Kidney (tissue), 14 donors: ENCODE measurements around the gene PAIP2B. TPM values are rescaled to one million over a fixed set of nuclear protein-coding genes. Genes with fewer than 3 reads are reported as not detected.

ENCODE experiments used
- DNase-seq, 5 donors: peaks; one replicate each; pipeline ENCODE4 v3.0.0-alpha.2; 2013 to 2020
- FAIRE-seq: peaks from 2 replicates; lab custom pipeline; 2012; peaks lifted over from hg19 to GRCh38; lab: Jason Lieb, UNC
- H3K27ac ChIP-seq, 2 donors: one replicate each; pipeline ENCODE4 v1.7.0; 2013; ENCODE audit warnings: low read depth in 2 of 2, low read length in 2 of 2, inconsistent platforms in 1 of 2
- H3K27me3 ChIP-seq: one replicate; pipeline ENCODE4 v1.7.1; 2013; ENCODE audit warnings: low read length, inconsistent platforms; ENCODE audit not compliant: control insufficient read depth, insufficient read depth
- H3K36me3 ChIP-seq, 3 donors: one replicate each; pipeline versions ENCODE4 v1.7.0 to v1.7.1; 2013; ENCODE audit warnings: low read length in 3 of 3, control low read depth in 1 of 3, inconsistent platforms in 1 of 3; ENCODE audit not compliant: insufficient read depth in 3 of 3, control insufficient read depth in 2 of 3
- H3K4me1 ChIP-seq, 3 donors: one replicate each; pipeline versions ENCODE4 v1.7.0 to v1.7.1; 2013; ENCODE audit warnings: low read length in 3 of 3, inconsistent platforms in 1 of 3, low read depth in 1 of 3; ENCODE audit not compliant: control insufficient read depth in 2 of 3, insufficient read depth in 2 of 3
- H3K4me3 ChIP-seq, 3 donors: one replicate each; pipeline versions ENCODE4 v1.7.0 to v1.8.1; 2013; ENCODE audit warnings: low read length in 3 of 3, control low read depth in 1 of 3, inconsistent platforms in 1 of 3
- H3K9ac ChIP-seq, 3 donors: one replicate each; pipeline versions ENCODE4 v1.7.0 to v1.7.1; 2013; ENCODE audit warnings: low read length in 3 of 3, control low read depth in 1 of 3, inconsistent platforms in 1 of 3
- H3K9me3 ChIP-seq, 3 donors: one replicate each; pipeline versions ENCODE4 v1.7.0 to v1.7.1; 2013; ENCODE audit warnings: low read length in 3 of 3, control low read depth in 1 of 3, inconsistent platforms in 1 of 3; ENCODE audit not compliant: control insufficient read depth in 2 of 3, insufficient read depth in 1 of 3
- intact Hi-C: fragments of 100-400 bp; cut with DNase I; formaldehyde crosslinking; loops from one replicate; pipeline ENCODE4 v1.11.1; 2022
- polyA plus RNA-seq: library from polyadenylated mRNA; stranded (reverse); fragments of 350-450 nt; fragmentation: Illumina TruSeq; extraction: RNeasy Lipid Tissue Mini Kit (QIAGEN cat#74804); gene quantifications from one replicate; pipeline ENCODE4 v1.2.3, GENCODE V29; 2014; ENCODE audit warnings: low read depth, low replicate concordance; ENCODE audit not compliant: insufficient read depth
- total RNA-seq: library from RNA; stranded (reverse); fragmentation: NEBNext Ultra II Directional; extraction: Animal tissue kit (Norgen Biotek cat#: 25700); gene quantifications from one replicate; pipeline ENCODE4 v1.2.1, GENCODE V29; 2021
- TF ChIP-seq, protein P1 (sequence below): IDR thresholded peaks from 3 replicates; pipeline ENCODE4 v1.5.1; 2012; ENCODE audit warnings: mild to moderate bottlenecking, moderate library complexity, borderline replicate concordance; ENCODE audit not compliant: insufficient read depth; ENCODE audit errors: extremely low read depth
- donor health status: control.
- donor health status: control.
- donor health status: control.
- donor health status: control.
- donor health status: control.
- donor health status: DM: yes; HTN: yes; CAD: no.
- donor health status: Normal renal cell carcinoma (clear cell type).

Gene PAIP2B
- total and polyA plus RNA-seq, 2 donors from 2014 or later: 9.3 to 10.6 TPM

DNA sequence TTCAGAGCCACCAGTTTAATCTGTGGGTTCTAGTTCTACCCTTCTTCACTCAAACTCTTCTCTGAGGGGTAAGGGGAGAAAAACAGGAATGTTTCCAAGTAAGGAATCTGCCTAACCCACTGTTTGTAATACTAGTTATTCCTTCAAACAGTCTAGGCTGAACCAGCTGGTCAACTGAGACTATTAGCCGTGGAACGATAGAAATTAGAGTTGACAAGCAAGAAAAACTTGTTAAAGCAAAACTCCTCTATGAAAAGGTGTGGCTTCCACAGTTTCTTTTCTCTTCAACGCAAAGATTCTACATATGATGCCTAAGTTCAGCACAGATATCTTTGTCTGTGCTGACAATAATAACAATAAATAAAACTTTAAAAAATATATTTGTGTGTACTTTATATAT lies 11.5 kb downstream of the PAIP2B start:
- H3K27ac ChIP-seq: no peak overlapping the region
- H3K9ac ChIP-seq: no peak overlapping the region
- DNase-seq: no peak
- TF ChIP-seq, protein P1, sequence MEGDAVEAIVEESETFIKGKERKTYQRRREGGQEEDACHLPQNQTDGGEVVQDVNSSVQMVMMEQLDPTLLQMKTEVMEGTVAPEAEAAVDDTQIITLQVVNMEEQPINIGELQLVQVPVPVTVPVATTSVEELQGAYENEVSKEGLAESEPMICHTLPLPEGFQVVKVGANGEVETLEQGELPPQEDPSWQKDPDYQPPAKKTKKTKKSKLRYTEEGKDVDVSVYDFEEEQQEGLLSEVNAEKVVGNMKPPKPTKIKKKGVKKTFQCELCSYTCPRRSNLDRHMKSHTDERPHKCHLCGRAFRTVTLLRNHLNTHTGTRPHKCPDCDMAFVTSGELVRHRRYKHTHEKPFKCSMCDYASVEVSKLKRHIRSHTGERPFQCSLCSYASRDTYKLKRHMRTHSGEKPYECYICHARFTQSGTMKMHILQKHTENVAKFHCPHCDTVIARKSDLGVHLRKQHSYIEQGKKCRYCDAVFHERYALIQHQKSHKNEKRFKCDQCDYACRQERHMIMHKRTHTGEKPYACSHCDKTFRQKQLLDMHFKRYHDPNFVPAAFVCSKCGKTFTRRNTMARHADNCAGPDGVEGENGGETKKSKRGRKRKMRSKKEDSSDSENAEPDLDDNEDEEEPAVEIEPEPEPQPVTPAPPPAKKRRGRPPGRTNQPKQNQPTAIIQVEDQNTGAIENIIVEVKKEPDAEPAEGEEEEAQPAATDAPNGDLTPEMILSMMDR: no peak
- H3K4me3 ChIP-seq: no peak overlapping the region
- no peaks in the 10 kb centered on the region for H3K27me3 ChIP-seq
- H3K4me1 ChIP-seq: no peaks in the 10 kb centered on the region
- H3K36me3 ChIP-seq: no peaks in the 10 kb centered on the region
- no peak for FAIRE-seq
- intact Hi-C loops: no loop called here
- H3K9me3 ChIP-seq: no peaks in the 10 kb centered on the region

- no peak overlapping the region for H3K4me3 ChIP-seq
- intact Hi-C loops: no loop called here
- no peaks in the 10 kb centered on the region for H3K4me1 ChIP-seq
These were observed 14.6 kb downstream of the PAIP2B start for GRCh38 chr2:71212336-71212735.

DNA sequence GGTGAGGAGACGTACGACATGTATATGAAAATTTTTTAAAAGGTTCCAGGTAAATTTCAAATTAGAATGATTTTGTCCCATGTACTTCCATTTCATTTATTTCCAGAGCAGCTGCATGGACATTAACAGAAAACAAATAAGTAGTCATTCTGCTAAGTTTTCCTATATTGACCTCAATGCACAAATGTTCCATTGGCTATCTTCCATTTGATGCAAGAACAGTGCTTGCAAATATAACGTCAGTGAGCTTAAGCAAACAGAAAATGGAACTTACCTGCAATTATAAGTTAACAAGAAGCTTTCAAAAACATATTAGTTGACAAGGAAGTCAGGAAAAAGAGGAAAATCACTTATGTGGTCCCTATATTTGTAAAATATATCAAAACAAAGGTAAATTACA lies 16.6 kb downstream of the PAIP2B start:
- intact Hi-C loops: no loop called here
- Histone ChIP-seq H3K9me3 (no peaks in the 10 kb centered on the region), H3K4me3 (no peak overlapping the region), H3K9ac (no peak overlapping the region), H3K4me1 (no peaks in the 10 kb centered on the region), H3K27me3 (no peaks in the 10 kb centered on the region), H3K36me3 (no peaks in the 10 kb centered on the region), H3K27ac (no peak overlapping the region)
- DNase-seq (no peak), FAIRE-seq (no peak)
- TF ChIP-seq, protein P1: no peak

More at GRCh38 chr2:71212336-71212735, 14.6 kb downstream of the PAIP2B start:
- H3K9ac ChIP-seq: no peak overlapping the region
- H3K27ac ChIP-seq: no peak overlapping the region
- DNase-seq (no peak), FAIRE-seq (no peak)
- H3K9me3 ChIP-seq: no peaks in the 10 kb centered on the region
- TF ChIP-seq, protein P1: no peak
- H3K36me3 ChIP-seq: no peaks in the 10 kb centered on the region
- no peaks in the 10 kb centered on the region for H3K27me3 ChIP-seq

- DNase-seq (no peak), FAIRE-seq (no peak)
- Histone ChIP-seq H3K27ac (no peak overlapping the region), H3K9ac (no peak overlapping the region), H3K27me3 (no peaks in the 10 kb centered on the region), H3K36me3 (no peaks in the 10 kb centered on the region), H3K9me3 (no peaks in the 10 kb centered on the region), H3K4me3 (no peak overlapping the region), H3K4me1 (no peaks in the 10 kb centered on the region)
- intact Hi-C loops: no loop called here
- TF ChIP-seq, protein P1: no peak
These were observed 18.1 kb downstream of the PAIP2B start for GRCh38 chr2:71208756-71209155.
